ENCODE results near the gene TLR6.

DNA sequence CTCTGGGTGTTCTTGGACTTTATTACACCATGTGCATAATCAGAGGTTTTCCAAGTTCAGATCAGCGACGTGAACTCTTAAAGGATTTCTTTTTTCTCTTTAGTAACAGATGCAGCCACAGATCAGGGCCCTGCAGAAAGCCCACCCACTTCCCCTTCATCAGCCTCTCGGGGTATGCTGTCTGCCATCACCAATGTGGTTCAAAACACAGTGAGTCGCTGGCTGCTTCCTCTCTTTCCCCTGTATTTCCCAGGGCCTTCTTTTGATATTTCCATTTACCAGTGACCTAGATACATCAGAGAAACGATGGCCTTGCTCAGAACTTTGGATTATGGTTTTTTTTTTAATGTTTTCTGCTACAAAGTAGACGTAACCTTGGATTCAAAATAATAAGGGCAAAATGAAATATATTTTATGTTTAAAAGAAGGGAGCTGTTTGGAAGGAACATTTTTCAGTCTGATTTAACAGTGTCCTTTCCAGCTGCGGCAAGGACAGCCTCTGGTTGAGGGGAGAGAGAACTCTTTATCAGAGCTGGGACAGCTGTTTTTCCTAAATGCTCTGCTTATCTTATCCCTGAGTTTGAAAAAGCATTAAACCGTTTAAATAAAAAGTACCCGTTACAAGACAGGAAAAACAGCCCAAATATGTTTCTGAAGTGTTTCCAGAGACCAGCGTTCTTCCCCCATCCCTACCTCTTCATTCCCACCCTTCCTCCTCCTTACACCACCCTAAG lies 49.2 kb upstream of the TLR6 start:
- TF ChIP-seq, protein P1, sequence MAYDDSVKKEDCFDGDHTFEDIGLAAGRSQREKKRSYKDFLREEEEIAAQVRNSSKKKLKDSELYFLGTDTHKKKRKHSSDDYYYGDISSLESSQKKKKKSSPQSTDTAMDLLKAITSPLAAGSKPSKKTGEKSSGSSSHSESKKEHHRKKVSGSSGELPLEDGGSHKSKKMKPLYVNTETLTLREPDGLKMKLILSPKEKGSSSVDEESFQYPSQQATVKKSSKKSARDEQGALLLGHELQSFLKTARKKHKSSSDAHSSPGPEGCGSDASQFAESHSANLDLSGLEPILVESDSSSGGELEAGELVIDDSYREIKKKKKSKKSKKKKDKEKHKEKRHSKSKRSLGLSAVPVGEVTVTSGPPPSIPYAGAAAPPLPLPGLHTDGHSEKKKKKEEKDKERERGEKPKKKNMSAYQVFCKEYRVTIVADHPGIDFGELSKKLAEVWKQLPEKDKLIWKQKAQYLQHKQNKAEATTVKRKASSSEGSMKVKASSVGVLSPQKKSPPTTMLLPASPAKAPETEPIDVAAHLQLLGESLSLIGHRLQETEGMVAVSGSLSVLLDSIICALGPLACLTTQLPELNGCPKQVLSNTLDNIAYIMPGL (CRISPR knock-in tag; IDR thresholded peaks at IDR 0.05), result no peak
- TF ChIP-seq, protein P2, sequence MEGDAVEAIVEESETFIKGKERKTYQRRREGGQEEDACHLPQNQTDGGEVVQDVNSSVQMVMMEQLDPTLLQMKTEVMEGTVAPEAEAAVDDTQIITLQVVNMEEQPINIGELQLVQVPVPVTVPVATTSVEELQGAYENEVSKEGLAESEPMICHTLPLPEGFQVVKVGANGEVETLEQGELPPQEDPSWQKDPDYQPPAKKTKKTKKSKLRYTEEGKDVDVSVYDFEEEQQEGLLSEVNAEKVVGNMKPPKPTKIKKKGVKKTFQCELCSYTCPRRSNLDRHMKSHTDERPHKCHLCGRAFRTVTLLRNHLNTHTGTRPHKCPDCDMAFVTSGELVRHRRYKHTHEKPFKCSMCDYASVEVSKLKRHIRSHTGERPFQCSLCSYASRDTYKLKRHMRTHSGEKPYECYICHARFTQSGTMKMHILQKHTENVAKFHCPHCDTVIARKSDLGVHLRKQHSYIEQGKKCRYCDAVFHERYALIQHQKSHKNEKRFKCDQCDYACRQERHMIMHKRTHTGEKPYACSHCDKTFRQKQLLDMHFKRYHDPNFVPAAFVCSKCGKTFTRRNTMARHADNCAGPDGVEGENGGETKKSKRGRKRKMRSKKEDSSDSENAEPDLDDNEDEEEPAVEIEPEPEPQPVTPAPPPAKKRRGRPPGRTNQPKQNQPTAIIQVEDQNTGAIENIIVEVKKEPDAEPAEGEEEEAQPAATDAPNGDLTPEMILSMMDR (IDR thresholded peaks at IDR 0.05), result no peak
